ENCODE results near the gene GPR35. TPM values are rescaled to one million over a fixed set of nuclear protein-coding genes. Genes with fewer than 3 reads are reported as not detected.

Gene GPR35
- total and polyA plus RNA-seq, 2 donors (not counting 3 experiments of a cell fraction or from before 2014, with no cell fraction given) = 0.18 to 0.33 TPM

DNA sequence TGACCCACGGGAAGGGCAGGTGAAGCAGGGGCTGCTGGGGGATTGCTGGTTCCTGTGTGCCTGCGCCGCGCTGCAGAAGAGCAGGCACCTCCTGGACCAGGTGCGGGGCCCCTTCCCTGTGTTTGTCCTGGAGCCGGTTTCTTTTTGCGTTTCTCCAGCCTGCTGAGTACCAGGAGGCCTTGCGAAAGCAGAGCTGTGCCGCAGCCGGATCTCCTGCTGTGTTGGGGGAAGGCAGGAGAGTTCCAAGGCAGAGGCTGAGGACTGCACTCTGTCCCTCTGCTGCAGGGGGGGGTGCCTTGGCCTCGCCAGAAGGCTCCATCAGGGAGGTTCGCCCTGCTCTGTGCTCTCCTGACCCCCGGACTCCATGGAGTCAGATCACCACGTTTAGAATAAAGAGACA, 35.9 kb upstream of the GPR35 start:
- intact Hi-C loops (cut with micrococcal nuclease) = no loop called here
- Histone ChIP-seq H3K9ac (replicated peaks; ENCODE audit: extremely low read depth, insufficient read depth, low read length) (no peak overlapping the region), H2AFZ (ENCODE audit: low read depth, low read length) (no peak overlapping the region), H3K9me1 (replicated peaks; ENCODE audit: control insufficient read depth, extremely low read depth, insufficient read depth, low read length) (no peaks in the 10 kb centered on the region), H3K27me3 (ENCODE audit: control insufficient read depth in 2 of 2, insufficient read depth in 2 of 2, low read length in 2 of 2) (no peaks in the 10 kb centered on the region), H3K4me1 (ENCODE audit: control insufficient read depth, extremely low read depth, insufficient read depth, low read length) (peaks cover 17% of the 10 kb centered on the region), H3K4me2 (ENCODE audit: insufficient read depth, low read length) (no peak overlapping the region), H4K20me1 (replicated peaks; ENCODE audit: control insufficient read depth, extremely low read depth, insufficient read depth, low read length) (no peaks in the 10 kb centered on the region), H3K9me3 (replicated peaks; ENCODE audit: control insufficient read depth, insufficient read depth, low read length) (no peaks in the 10 kb centered on the region), H3K4me3 (replicated peaks in 1 of 3; ENCODE audit: insufficient read depth in 1 of 3, low read depth in 1 of 3, low read length in 3 of 3) (no peak overlapping the region), H3K79me2 (ENCODE audit: control insufficient read depth, insufficient read depth, low read length) (peaks cover 53% of the 10 kb centered on the region), H3K36me3 (ENCODE audit: control insufficient read depth in 2 of 2, extremely low read depth in 1 of 2, insufficient read depth in 2 of 2, low read length in 2 of 2) (peaks cover 2 to 20% of the 10 kb centered on the region in 2 experiments), H3K27ac (ENCODE audit: insufficient read depth, low read depth, low read length) (no peak overlapping the region)
- no TSS peak for BruUV-seq (replicated peaks)
- FAIRE-seq (no peak), DNase-seq (ENCODE audit: low read depth, low spot score) (no peak)
- dilution Hi-C loops (cut with MboI; ENCODE audit: extremely low pct_ligation_motif_present, low sequenced_read_pairs) = no loop called here
- CTCF ChIA-PET = interaction anchor here (0.7 to 5.3 kb wide), 3 partner anchors 23 to 75 kb away, joined by 3 to 47 read pairs (median 4); no protein-coding TSS in a partner anchor
- TF ChIP-seq EZH2 (IDR thresholded peaks at IDR 0.05; ENCODE audit: borderline replicate concordance, low read depth, low read length, severe bottlenecking) (no peak), POLR2AphosphoS5 (IDR thresholded peaks at IDR 0.05; ENCODE audit: insufficient read depth, low read depth, low read length) (no peak), POLR2A (IDR thresholded peaks at IDR 0.05; ENCODE audit: low read depth, low read length) (no peak), JUN (IDR thresholded peaks at IDR 0.05; ENCODE audit: borderline replicate concordance, insufficient read depth, insufficient read length, low read depth) (no peak), MYC (IDR thresholded peaks at IDR 0.05; ENCODE audit: low read depth, low read length) (no peak), GATA2 (IDR thresholded peaks at IDR 0.05; ENCODE audit: insufficient read depth, insufficient read length, low read depth, low read length) (no peak), FOS (IDR thresholded peaks at IDR 0.05; ENCODE audit: borderline replicate concordance, insufficient read depth, low read length) (no peak)
- TF ChIP-seq, protein P1, sequence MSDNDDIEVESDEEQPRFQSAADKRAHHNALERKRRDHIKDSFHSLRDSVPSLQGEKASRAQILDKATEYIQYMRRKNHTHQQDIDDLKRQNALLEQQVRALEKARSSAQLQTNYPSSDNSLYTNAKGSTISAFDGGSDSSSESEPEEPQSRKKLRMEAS (IDR thresholded peaks at IDR 0.05; ENCODE audit: insufficient read depth, insufficient read length) = no peak
- TF ChIP-seq, protein P2, sequence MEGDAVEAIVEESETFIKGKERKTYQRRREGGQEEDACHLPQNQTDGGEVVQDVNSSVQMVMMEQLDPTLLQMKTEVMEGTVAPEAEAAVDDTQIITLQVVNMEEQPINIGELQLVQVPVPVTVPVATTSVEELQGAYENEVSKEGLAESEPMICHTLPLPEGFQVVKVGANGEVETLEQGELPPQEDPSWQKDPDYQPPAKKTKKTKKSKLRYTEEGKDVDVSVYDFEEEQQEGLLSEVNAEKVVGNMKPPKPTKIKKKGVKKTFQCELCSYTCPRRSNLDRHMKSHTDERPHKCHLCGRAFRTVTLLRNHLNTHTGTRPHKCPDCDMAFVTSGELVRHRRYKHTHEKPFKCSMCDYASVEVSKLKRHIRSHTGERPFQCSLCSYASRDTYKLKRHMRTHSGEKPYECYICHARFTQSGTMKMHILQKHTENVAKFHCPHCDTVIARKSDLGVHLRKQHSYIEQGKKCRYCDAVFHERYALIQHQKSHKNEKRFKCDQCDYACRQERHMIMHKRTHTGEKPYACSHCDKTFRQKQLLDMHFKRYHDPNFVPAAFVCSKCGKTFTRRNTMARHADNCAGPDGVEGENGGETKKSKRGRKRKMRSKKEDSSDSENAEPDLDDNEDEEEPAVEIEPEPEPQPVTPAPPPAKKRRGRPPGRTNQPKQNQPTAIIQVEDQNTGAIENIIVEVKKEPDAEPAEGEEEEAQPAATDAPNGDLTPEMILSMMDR (IDR thresholded peaks at IDR 0.05; ENCODE audit: extremely low read depth in 1 of 2, insufficient read depth in 1 of 2, low read depth in 1 of 2, low read length in 2 of 2) = no peak
- POLR2A ChIA-PET = no interaction called here

Data from endothelial cell of umbilical vein (primary cell).